ENCODE measurements around the gene C1QTNF8.

DNA sequence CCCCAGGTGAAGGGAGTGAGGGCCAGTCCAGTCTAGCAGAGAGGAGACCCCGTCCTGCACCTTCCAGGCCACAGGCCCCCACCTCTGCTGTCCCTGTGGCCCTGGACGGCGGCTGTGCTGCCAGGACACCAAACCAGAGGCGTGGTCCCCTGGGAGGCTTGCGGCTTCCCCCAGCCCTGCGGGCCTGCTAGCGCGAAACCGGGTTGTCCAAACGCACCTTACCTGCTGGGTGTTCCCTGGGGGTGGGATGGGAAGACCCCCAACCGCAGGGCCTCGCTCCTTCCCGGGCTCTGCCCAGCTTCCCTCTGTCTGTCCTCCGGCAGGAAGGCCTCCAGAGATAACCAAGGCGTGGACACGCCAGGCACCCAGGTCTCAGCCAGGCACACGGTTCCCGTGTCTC, 37.2 kb upstream of the C1QTNF8 start:
- TF ChIP-seq POLR2A (IDR thresholded peaks at IDR 0.05; ENCODE audit: control extremely low read depth in 1 of 2, low read depth in 2 of 2, low read length in 2 of 2) (no peak), RFX5 (IDR thresholded peaks at IDR 0.05; ENCODE audit: borderline replicate concordance, low read depth, low read length) (no peak), SIRT6 (IDR thresholded peaks at IDR 0.05; ENCODE audit: low read length) (no peak), ASH2L (IDR thresholded peaks at IDR 0.05; ENCODE audit: low read length) (no peak), EZH2 (IDR thresholded peaks at IDR 0.05; ENCODE audit: low read depth, low read length, severe bottlenecking) (no peak), YY1 (IDR thresholded peaks at IDR 0.05; ENCODE audit: low read depth, low read length) (no peak), SIN3A (conservative IDR thresholded peaks at IDR 0.05 in 1 of 2, IDR thresholded peaks at IDR 0.05 in 1 of 2; ENCODE audit: low read depth in 1 of 2, low read length in 2 of 2) (no peak)
- TF ChIP-seq, protein P1, sequence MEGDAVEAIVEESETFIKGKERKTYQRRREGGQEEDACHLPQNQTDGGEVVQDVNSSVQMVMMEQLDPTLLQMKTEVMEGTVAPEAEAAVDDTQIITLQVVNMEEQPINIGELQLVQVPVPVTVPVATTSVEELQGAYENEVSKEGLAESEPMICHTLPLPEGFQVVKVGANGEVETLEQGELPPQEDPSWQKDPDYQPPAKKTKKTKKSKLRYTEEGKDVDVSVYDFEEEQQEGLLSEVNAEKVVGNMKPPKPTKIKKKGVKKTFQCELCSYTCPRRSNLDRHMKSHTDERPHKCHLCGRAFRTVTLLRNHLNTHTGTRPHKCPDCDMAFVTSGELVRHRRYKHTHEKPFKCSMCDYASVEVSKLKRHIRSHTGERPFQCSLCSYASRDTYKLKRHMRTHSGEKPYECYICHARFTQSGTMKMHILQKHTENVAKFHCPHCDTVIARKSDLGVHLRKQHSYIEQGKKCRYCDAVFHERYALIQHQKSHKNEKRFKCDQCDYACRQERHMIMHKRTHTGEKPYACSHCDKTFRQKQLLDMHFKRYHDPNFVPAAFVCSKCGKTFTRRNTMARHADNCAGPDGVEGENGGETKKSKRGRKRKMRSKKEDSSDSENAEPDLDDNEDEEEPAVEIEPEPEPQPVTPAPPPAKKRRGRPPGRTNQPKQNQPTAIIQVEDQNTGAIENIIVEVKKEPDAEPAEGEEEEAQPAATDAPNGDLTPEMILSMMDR (IDR thresholded peaks at IDR 0.05; ENCODE audit: control extremely low read depth in 1 of 3, insufficient read depth in 1 of 3, low read depth in 1 of 3, low read length in 3 of 3): no peak

Data from H1 (cell line).